ENCODE measurements around the gene HRAS.
"Not testable (repeated sequence)": the region's sequence is repeated elsewhere in the genome, so short reads cannot be mapped to it uniquely, and the experiment has no call there.

Gene HRAS

GRCh38 chr11:534396-535209, 773 bp downstream of the HRAS start:
- FAIRE-seq (no peak), DNase-seq (ENCODE audit: insufficient read length, low spot score) (no peak)

- DNase-seq (ENCODE audit: insufficient read length, low spot score) (no peak), FAIRE-seq (no peak)
Measured at GRCh38 chr11:533586-534395, 1.6 kb downstream of the HRAS start.

- no peak for FAIRE-seq
Measured at GRCh38 chr11:532986-533585, 2.3 kb downstream of the HRAS start.

GRCh38 chr11:532527-532985, 2.8 kb downstream of the HRAS start:
- FAIRE-seq (no peak), DNase-seq (ENCODE audit: insufficient read length, low spot score) (no peak)

More at GRCh38 chr11:532986-533585, 2.3 kb downstream of the HRAS start:
- no peak for DNase-seq (ENCODE audit: insufficient read length, low spot score)

- no peak for DNase-seq (ENCODE audit: insufficient read length, low spot score)
- FAIRE-seq = no peak
Measured at GRCh38 chr11:531919-532526, 3.4 kb downstream of the HRAS start.

- no peak for FAIRE-seq
- no peak for DNase-seq (ENCODE audit: insufficient read length, low spot score)
Measured at GRCh38 chr11:530960-531831, 4.2 kb downstream of the HRAS start.

DNA sequence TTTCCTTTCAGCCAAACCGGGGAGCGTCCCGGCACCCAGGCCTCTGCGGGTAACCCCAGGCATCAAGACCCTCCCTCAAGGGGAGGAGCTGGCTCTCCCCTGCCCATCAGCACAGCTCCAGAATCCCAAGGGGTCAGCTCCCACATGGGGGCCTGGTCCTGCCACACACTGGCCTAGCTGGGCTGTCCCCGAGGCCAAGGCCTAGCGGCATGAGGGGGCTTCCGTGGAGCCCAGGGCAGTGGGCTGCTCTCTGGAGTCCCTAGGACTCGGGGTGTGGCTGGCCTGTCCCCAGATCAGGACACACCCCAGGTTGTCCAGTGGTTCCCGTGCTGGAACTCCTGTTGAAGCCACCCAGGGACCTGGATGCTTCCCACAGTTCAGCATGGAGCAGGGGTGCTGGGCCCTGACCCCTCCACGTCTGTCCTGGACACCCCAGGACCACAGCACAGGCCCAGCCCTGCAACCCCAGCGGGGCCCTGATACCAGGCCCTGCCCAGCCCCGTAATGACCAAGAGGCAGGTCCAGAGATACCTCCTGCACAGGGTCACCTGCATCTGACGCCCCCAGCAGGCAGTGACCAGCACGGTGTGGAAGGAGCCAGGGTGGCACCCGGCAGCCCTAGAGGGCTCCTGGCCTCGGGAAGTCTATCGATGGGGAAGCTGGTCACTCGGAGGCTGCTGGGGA, 5.5 kb downstream of the HRAS start:
- no peak for FAIRE-seq
- DNase-seq (ENCODE audit: insufficient read length, low spot score) = no peak

- DNase-seq (ENCODE audit: insufficient read length, low spot score) (no peak), FAIRE-seq (no peak)
Measured at GRCh38 chr11:528815-529727, 6.3 kb downstream of the HRAS start.

GRCh38 chr11:528166-528814, 7.1 kb downstream of the HRAS start:
- FAIRE-seq (no peak), DNase-seq (ENCODE audit: insufficient read length, low spot score) (no peak)

GRCh38 chr11:526192-526591, 9.2 kb downstream of the HRAS start:
- no peak for FAIRE-seq
- no peak for DNase-seq (ENCODE audit: insufficient read length, low spot score)

DNA sequence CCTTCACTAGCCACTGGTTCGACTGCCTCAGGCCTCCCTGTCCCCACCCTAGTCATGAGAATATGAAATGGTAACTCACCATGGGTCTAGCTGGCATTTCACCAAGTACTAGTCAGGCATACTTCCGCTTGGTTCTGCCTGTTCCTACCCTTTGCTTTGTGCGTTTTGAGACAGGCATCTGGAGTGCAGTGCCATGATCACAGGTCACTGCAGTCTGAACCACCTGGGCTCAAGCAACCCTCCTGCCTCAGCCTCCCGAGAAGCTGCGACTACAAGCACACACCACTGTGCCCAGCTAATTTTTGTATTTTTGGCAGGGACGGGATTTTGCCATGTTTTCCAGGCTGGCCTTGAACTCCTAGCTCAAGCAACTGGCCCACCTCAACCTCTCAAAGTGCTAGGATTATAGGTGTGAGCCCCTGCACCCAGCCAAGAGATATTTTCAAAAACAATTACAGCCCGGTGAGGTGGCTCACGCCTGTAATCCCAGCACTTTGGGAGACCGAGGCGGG, 14.1 kb downstream of the HRAS start:
- DNase-seq (ENCODE audit: insufficient read length, low spot score) (no peak), FAIRE-seq (no peak)

DNA sequence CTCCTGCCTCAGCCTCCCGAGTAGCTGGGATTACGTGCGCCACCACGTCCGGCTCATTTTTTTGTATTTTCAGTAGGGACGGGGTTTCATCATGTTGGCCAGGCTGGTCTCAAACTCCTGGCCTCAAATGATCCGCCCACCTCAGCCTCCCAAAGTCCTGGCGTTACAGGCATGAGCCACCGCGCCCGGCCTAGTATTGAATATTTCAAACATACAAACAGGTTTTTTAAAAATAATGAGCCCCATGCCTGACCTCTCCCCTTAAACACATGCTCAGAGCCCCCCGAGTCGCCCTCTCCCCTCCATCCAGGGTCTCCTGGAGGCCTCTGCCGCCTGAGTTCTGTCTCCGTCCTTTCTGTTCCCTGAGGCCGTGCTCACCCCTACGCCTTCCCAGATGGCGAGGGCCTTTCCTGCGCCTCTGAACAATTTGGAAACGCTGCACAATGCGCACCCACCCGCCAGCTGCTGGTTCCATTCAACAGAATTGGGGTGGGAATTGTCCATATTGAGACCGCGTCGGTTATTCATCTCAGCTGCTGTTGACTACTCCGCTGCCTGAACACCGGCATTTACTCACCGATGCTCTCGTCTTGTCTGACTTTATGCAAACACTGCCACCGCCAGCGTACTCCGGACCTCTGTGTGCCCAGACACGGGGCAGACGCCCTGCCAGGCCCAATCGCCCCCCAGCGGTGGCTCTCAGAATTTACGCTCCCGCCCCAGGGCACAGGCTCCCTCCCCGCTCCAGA, 14.8 kb downstream of the HRAS start:
- FAIRE-seq (no peak), DNase-seq (ENCODE audit: insufficient read length, low spot score) (no peak)

GRCh38 chr11:518463-519202, 16.7 kb downstream of the HRAS start:
- FAIRE-seq (peak; percentile 49), DNase-seq (ENCODE audit: insufficient read length, low spot score) (peak; percentile 84)

DNA sequence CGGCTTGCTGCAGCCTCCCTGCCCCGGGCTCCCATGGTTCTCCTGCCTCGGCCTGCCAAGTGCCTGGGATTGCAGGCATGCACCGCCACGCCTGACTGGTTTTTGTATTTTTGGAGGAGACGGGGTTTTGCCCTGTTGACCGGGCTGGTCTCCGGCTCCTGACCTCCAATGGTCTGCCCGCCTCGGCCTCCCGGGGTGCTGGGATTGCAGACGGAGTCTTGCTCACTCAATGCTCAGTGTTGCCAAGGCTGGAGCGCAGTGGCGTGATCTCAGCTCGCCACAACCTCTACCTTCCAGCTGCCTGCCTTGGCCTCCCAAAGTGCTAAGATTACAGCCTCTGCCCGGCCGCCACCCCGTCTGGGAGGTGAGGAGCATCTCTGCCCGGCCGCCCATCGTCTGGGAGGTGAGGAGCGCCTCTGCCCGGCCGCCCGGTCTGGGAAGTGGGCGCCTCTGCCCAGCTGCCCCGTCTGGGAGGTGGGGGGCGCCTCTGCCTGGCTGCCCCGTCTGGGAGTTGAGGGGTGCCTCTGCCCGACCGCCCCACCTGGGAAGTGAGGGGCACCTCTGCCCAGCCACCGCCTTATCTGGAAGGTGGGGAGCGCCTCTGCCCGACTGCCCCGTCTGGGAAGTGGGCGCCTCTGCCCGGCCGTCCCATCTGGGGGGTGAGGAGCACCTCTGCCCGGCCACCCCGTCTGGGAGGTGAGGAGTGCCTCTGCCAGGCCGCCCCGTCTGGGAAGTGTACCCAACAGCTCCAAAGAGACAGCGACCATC, 18.3 kb downstream of the HRAS start:
- DNase-seq (ENCODE audit: insufficient read length, low spot score) = not testable (repeated sequence)

GRCh38 chr11:516400-516799, 19.0 kb downstream of the HRAS start:
- DNase-seq (ENCODE audit: insufficient read length, low spot score) (no peak), FAIRE-seq (no peak)

More for the DNA sequence above, 18.3 kb downstream of the HRAS start:
- not testable (repeated sequence) for FAIRE-seq

GRCh38 chr11:515131-515530, 20.2 kb downstream of the HRAS start:
- DNase-seq (ENCODE audit: insufficient read length, low spot score) (no peak), FAIRE-seq (no peak)
